ENCODE measurements around the gene TAL1.
A peak's percentile ranks its signal among the peaks of the same experiment; 100 is the strongest.
"Not testable (repeated sequence)": the region's sequence is repeated elsewhere in the genome, so short reads cannot be mapped to it uniquely, and the experiment has no call there.

The TAL1 gene

GRCh38 chr1:47232187-47232874, at the start of gene TAL1:
Gene TAL1, minus strand, starts transcription at chr1:47232225. Its CDS starts 6,337 bp downstream, at chr1:47225888.
- DNase-seq: peak; percentile 96

GRCh38 chr1:47280142-47280541, 48.1 kb upstream of the TAL1 start:
- peak; percentile 10 for DNase-seq

GRCh38 chr1:47276850-47277249, 44.8 kb upstream of the TAL1 start:
- no peak for DNase-seq

GRCh38 chr1:47275811-47276210, 43.8 kb upstream of the TAL1 start:
- not testable (repeated sequence) for DNase-seq

- DNase-seq: not testable (repeated sequence)
These were observed 33.5 kb upstream of the TAL1 start for GRCh38 chr1:47265529-47265928.

- peak; percentile 90 for DNase-seq
These were observed 30.9 kb upstream of the TAL1 start for GRCh38 chr1:47262787-47263413.

GRCh38 chr1:47257224-47257623, 25.2 kb upstream of the TAL1 start:
- DNase-seq: peak; percentile 63

- no peak for DNase-seq
These were observed 20.8 kb upstream of the TAL1 start for GRCh38 chr1:47252795-47253194.

- no peak for DNase-seq
These were observed 20.3 kb upstream of the TAL1 start for GRCh38 chr1:47252369-47252768.

GRCh38 chr1:47249755-47250154, 17.7 kb upstream of the TAL1 start:
- no peak for DNase-seq

- DNase-seq: no peak
These were observed 12.4 kb upstream of the TAL1 start for GRCh38 chr1:47244339-47244862.

- DNase-seq: no peak
These were observed 11.9 kb upstream of the TAL1 start for GRCh38 chr1:47243910-47244309.

GRCh38 chr1:47241114-47242113, 9.4 kb upstream of the TAL1 start:
- peak; percentile 66 for DNase-seq

GRCh38 chr1:47238935-47239592, 7.0 kb upstream of the TAL1 start:
- DNase-seq: peak; percentile 73

GRCh38 chr1:47235806-47236205, 3.8 kb upstream of the TAL1 start:
- DNase-seq: no peak

GRCh38 chr1:47235241-47235681, 3.2 kb upstream of the TAL1 start:
- peak; percentile 30 for DNase-seq

GRCh38 chr1:47233186-47233585, 1.2 kb upstream of the TAL1 start:
- DNase-seq: no peak

- peak; percentile 82 for DNase-seq
These were observed 481 bp downstream of the TAL1 start for GRCh38 chr1:47231301-47232186.

- no peak for DNase-seq
These were observed 1.2 kb downstream of the TAL1 start for GRCh38 chr1:47230692-47231300.

GRCh38 chr1:47229886-47230691, 1.9 kb downstream of the TAL1 start:
- no peak for DNase-seq
